ENCODE results near the gene TPCN1. TPM values are rescaled to one million over a fixed set of nuclear protein-coding genes. Genes with fewer than 3 reads are reported as not detected.

TPCN1 gene
- 10.3 and 15.7 TPM in 2 replicates for polyA plus RNA-seq (2012; rRNA removed)
- polyA plus RNA-seq (2012; cell fraction: cytosol; rRNA removed) = 7.0 and 10.7 TPM in 2 replicates
- 57.8 and 62.3 TPM in 2 replicates for polyA plus RNA-seq (2012; cell fraction: nucleus; rRNA removed)

DNA sequence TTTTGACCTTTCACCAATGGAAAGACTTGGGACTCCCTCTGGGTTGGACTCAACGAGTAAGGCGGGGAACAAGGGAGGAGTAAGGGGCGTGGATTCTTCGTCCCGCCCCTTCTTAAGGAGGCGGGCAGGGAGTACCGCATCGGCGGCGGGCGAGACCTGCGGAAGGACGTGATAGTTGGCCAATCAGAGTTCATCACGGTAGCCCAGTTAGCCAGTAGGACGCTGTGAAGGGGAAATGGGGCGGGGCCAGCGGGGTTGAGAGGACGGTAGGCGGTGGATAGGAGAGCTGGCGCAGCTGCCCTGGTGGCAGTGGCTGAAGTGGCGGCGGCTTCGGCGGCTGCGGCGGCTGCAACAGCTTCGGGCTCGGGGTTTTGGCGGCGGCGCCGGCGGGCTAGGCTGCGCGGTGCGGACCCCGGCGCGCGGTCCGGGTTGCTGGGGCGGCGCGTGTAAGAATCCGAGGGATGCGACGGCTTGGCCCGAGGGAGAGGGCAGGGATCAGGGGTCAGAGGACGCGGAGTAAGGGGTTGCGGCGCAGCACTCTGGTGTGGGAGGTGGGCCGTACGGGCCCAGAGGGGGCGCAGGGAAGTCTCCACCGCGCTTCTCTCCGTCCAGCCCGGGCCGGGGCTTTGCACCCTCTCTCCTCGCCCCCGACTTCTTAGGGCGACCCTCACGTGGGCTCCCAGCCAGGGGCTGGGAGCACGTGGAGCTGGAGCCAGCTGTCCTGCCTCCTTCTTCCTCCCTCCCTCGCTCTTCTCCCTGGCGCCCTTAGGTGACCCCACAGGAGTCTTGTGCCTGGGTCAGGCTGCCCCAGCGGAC lies at the start of gene TPCN1:
TSS of gene TPCN1 (plus strand) at position 284 of the 816 bp plus-strand sequence. CDS start 5,389 bp downstream, outside the sequence.
- CTCF ChIA-PET = interaction anchor here (0.6 to 1.4 kb wide), 4 partner anchors 11 to 201 kb away, joined by 3 read pairs; partner anchors contain the start of gene SDSL
- peak; percentile 74; the same call in 1 of the 2 replicates for TF ChIP-seq RFX5 (IDR thresholded peaks at IDR 0.05; ENCODE audit: low read length)
- TF ChIP-seq NRF1 (IDR thresholded peaks at IDR 0.05; ENCODE audit: low read depth, low read length) = peak; percentile 47; the same call in 1 of the 2 replicates
- TF ChIP-seq EZH2phosphoT487 (IDR thresholded peaks at IDR 0.05; ENCODE audit: borderline replicate concordance, low read depth) = no peak
- TF ChIP-seq, protein P1, sequence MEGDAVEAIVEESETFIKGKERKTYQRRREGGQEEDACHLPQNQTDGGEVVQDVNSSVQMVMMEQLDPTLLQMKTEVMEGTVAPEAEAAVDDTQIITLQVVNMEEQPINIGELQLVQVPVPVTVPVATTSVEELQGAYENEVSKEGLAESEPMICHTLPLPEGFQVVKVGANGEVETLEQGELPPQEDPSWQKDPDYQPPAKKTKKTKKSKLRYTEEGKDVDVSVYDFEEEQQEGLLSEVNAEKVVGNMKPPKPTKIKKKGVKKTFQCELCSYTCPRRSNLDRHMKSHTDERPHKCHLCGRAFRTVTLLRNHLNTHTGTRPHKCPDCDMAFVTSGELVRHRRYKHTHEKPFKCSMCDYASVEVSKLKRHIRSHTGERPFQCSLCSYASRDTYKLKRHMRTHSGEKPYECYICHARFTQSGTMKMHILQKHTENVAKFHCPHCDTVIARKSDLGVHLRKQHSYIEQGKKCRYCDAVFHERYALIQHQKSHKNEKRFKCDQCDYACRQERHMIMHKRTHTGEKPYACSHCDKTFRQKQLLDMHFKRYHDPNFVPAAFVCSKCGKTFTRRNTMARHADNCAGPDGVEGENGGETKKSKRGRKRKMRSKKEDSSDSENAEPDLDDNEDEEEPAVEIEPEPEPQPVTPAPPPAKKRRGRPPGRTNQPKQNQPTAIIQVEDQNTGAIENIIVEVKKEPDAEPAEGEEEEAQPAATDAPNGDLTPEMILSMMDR (IDR thresholded peaks at IDR 0.05) = peak; percentile 11
- no peak for TF ChIP-seq TCF12 (IDR thresholded peaks at IDR 0.05)
- TF ChIP-seq, protein P2, sequence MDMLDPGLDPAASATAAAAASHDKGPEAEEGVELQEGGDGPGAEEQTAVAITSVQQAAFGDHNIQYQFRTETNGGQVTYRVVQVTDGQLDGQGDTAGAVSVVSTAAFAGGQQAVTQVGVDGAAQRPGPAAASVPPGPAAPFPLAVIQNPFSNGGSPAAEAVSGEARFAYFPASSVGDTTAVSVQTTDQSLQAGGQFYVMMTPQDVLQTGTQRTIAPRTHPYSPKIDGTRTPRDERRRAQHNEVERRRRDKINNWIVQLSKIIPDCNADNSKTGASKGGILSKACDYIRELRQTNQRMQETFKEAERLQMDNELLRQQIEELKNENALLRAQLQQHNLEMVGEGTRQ (IDR thresholded peaks at IDR 0.05; ENCODE audit: borderline replicate concordance, low read depth, low read length) = no peak
- TF ChIP-seq, protein P3, sequence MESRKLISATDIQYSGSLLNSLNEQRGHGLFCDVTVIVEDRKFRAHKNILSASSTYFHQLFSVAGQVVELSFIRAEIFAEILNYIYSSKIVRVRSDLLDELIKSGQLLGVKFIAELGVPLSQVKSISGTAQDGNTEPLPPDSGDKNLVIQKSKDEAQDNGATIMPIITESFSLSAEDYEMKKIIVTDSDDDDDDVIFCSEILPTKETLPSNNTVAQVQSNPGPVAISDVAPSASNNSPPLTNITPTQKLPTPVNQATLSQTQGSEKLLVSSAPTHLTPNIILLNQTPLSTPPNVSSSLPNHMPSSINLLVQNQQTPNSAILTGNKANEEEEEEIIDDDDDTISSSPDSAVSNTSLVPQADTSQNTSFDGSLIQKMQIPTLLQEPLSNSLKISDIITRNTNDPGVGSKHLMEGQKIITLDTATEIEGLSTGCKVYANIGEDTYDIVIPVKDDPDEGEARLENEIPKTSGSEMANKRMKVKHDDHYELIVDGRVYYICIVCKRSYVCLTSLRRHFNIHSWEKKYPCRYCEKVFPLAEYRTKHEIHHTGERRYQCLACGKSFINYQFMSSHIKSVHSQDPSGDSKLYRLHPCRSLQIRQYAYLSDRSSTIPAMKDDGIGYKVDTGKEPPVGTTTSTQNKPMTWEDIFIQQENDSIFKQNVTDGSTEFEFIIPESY (IDR thresholded peaks at IDR 0.05; ENCODE audit: borderline replicate concordance, low read depth) = no peak
- TF ChIP-seq POLR2AphosphoS5 (IDR thresholded peaks at IDR 0.05; ENCODE audit: low read depth, low read length) = peak; percentile 87
- TF ChIP-seq FOXM1 (IDR thresholded peaks at IDR 0.05; ENCODE audit: low read depth) = no peak
- TF ChIP-seq GATA2 (CRISPR knock-in tag; IDR thresholded peaks at IDR 0.05) = no peak
- no peak for TF ChIP-seq TEAD4 (IDR thresholded peaks at IDR 0.05; ENCODE audit: borderline replicate concordance, insufficient read depth)
- TF ChIP-seq, protein P4, sequence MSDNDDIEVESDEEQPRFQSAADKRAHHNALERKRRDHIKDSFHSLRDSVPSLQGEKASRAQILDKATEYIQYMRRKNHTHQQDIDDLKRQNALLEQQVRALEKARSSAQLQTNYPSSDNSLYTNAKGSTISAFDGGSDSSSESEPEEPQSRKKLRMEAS (IDR thresholded peaks at IDR 0.05; ENCODE audit: low read depth) = peak; percentile 63
- TF ChIP-seq YY1 (IDR thresholded peaks at IDR 0.05; ENCODE audit: low read depth) = no peak
- TF ChIP-seq ELF1 (IDR thresholded peaks at IDR 0.05) = no peak
- peak; percentile 91 for TF ChIP-seq CHD2 (IDR thresholded peaks at IDR 0.05; ENCODE audit: low read length, partially characterized antibody)
- TF ChIP-seq JUND (IDR thresholded peaks at IDR 0.05) = no peak
- TF ChIP-seq GABPA (IDR thresholded peaks at IDR 0.05; ENCODE audit: low read depth) = no peak
- TF ChIP-seq RXRA (IDR thresholded peaks at IDR 0.05; ENCODE audit: borderline replicate concordance, low read depth) = peak; percentile 27; the same call in 1 of the 2 replicates
- TF ChIP-seq TAF1 (IDR thresholded peaks at IDR 0.05; ENCODE audit: borderline replicate concordance, low read depth, low read length) = peak; percentile 82
- peak; percentile 94 for TF ChIP-seq MXI1 (IDR thresholded peaks at IDR 0.05; ENCODE audit: low read depth, low read length)
- TF ChIP-seq, protein P5, sequence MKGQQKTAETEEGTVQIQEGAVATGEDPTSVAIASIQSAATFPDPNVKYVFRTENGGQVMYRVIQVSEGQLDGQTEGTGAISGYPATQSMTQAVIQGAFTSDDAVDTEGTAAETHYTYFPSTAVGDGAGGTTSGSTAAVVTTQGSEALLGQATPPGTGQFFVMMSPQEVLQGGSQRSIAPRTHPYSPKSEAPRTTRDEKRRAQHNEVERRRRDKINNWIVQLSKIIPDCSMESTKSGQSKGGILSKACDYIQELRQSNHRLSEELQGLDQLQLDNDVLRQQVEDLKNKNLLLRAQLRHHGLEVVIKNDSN (IDR thresholded peaks at IDR 0.05; ENCODE audit: borderline replicate concordance, low read depth) = no peak
- TF ChIP-seq, protein P6, sequence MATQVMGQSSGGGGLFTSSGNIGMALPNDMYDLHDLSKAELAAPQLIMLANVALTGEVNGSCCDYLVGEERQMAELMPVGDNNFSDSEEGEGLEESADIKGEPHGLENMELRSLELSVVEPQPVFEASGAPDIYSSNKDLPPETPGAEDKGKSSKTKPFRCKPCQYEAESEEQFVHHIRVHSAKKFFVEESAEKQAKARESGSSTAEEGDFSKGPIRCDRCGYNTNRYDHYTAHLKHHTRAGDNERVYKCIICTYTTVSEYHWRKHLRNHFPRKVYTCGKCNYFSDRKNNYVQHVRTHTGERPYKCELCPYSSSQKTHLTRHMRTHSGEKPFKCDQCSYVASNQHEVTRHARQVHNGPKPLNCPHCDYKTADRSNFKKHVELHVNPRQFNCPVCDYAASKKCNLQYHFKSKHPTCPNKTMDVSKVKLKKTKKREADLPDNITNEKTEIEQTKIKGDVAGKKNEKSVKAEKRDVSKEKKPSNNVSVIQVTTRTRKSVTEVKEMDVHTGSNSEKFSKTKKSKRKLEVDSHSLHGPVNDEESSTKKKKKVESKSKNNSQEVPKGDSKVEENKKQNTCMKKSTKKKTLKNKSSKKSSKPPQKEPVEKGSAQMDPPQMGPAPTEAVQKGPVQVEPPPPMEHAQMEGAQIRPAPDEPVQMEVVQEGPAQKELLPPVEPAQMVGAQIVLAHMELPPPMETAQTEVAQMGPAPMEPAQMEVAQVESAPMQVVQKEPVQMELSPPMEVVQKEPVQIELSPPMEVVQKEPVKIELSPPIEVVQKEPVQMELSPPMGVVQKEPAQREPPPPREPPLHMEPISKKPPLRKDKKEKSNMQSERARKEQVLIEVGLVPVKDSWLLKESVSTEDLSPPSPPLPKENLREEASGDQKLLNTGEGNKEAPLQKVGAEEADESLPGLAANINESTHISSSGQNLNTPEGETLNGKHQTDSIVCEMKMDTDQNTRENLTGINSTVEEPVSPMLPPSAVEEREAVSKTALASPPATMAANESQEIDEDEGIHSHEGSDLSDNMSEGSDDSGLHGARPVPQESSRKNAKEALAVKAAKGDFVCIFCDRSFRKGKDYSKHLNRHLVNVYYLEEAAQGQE (IDR thresholded peaks at IDR 0.05; ENCODE audit: low read depth, low read length) = no peak
- TF ChIP-seq SIN3A (IDR thresholded peaks at IDR 0.05; ENCODE audit: borderline replicate concordance, low read depth, low read length) = no peak

More for the DNA sequence above, at the start of gene TPCN1:
- Histone ChIP-seq H3K4me2 (peak within 1 kb of the TSS; percentile 86), H3K27me3 (ENCODE audit: insufficient read depth) (no peaks in the 10 kb centered on the region), H4K20me1 (ENCODE audit: insufficient read depth) (no peaks in the 10 kb centered on the region), H2AFZ (ENCODE audit: low read depth) (peak within 1 kb of the TSS; percentile 94), H3K79me2 (ENCODE audit: insufficient read depth) (peaks cover 23% of the 10 kb centered on the region; the same call in 1 of the 2 replicates), H3K9me3 (no peaks in the 10 kb centered on the region), H3K4me3 (ENCODE audit: low read depth in 2 of 2, low read length in 1 of 2) (peak within 1 kb of the TSS; percentile 69 to 82), H3K4me1 (ENCODE audit: control insufficient read depth in 1 of 2, insufficient read depth in 2 of 2, low read depth in 1 of 2, low read length in 1 of 2) (peaks cover 14 to 15% of the 10 kb centered on the region in 2 experiments; a peak in 3 of 4 replicates), H3F3A (replicated peaks; ENCODE audit: insufficient read depth) (peaks cover 19% of the 10 kb centered on the region), H3K36me3 (replicated peaks in 1 of 2; ENCODE audit: control insufficient read depth in 1 of 2, insufficient read depth in 2 of 2, low read length in 1 of 2) (no peaks in the 10 kb centered on the region), H3K9me2 (no peaks in the 10 kb centered on the region), H3K27ac (ENCODE audit: low read depth in 2 of 2, low read length in 1 of 2) (peak within 1 kb of the TSS; percentile 62 to 72), H3K9ac (peak within 1 kb of the TSS; percentile 79)
- DNase-seq = peak; percentile 97
- 1% methylated on average over 12 of the region's 68 CpGs for WGBS (ENCODE audit: low lambda C conversion rate)
- POLR2A ChIA-PET = interaction anchor here (0.9 to 1.8 kb wide), 2 partner anchors 24 to 36 kb away, joined by 3 to 12 read pairs; partner anchors contain the start of genes DDX54 and RITA1
